NCI-H1092 treated with DMSO at 0.1 percent for 48 hours (cell line): ENCODE results near the gene ZNF93.
"Not testable (repeated sequence)": the region's sequence is repeated elsewhere in the genome, so short reads cannot be mapped to it uniquely, and the experiment has no call there.

Experiments
- DNase-seq: peaks from one replicate; lab custom pipeline; 2025; lab: John Stamatoyannopoulos, UW

The ZNF93 gene

DNA sequence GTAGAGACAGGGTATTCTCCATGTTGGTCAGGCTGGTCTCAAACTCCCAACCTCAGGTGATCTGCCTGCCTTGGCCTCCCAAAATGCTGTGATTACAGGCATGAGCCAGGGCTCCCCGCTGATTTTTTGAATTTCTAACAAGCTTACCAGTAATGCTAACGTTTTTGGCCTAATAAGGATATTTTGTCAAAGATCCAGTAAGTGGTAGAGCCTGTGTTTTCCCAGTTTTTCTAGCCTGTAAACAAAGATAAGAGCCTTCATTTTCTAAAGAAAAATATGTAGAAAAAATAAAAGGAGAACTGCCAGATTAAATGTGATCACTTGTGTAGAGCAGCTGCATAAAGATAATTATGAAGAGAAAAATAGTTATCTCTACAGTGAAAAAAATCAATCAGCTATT lies 37.7 kb downstream of the ZNF93 start:
- DNase-seq, result no peak

DNA sequence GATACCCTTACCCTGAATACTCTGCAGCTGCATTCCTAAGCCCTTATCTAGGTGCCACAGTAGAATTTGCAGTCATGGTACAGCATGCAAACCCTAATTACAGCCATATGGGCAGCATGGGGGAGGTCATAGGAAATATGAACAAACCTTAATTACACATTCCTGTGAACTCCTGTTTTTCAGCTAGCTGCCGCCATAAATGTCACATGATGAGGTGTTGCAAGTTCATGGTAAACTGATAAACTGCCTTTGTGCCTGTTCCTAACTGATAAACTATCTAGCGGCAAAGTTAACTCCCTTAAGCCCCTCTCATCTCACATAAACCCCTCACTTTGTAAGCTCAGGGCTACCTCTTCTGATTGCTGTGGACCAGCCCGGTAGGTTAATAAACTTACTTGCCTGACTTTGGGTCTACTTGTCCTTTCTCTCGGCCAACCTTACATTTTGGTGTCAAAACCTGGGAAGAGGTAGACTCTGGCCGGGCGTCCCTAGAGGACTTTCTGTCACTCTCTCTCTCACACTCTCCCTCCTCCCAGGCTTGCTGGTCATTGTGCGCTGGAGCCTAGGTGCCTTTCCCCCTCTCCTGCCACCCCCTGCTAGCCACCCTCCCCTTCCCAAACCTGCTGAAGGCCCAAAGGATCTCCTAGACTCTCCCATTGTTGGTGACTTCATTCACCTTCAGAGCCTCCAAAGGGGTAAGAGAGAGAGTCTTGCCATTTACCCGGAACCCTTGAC lies 43.3 kb downstream of the ZNF93 start:
- DNase-seq, result no peak

DNA sequence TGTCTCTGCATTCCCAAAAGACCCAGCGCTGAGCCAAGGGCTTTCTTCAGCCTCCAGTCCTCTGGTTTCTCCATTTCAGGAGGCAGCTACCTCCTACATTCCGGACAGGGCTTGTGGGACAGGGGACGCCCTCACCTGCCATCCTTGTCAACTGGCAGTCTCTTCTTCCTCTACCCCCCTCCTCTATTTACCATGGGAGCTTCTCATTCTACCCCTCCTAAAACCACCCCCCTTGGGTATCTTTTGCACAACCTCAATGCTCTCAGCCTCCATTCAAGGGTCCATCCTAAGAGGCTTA lies 43.8 kb downstream of the ZNF93 start:
- no peak for DNase-seq

DNA sequence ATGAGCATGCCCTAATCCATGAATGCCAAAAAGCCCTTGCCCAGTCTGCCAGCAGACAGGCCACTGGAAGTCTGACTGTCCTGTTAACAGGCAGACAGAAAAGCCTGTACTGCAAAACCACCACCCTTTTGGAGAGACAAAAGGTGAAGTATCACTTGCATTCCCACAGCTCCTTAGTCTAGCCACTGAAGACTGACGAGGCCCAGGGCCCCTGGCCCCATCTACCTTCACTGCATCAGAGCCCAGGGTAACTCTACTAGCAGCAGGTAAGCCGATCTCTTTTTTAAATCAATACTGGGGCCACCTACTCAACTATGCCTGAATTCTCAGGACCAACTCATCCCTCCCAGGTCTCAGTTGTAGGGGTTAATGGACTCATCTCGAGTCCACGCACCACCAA lies 45.5 kb downstream of the ZNF93 start:
- DNase-seq, result no peak

DNA sequence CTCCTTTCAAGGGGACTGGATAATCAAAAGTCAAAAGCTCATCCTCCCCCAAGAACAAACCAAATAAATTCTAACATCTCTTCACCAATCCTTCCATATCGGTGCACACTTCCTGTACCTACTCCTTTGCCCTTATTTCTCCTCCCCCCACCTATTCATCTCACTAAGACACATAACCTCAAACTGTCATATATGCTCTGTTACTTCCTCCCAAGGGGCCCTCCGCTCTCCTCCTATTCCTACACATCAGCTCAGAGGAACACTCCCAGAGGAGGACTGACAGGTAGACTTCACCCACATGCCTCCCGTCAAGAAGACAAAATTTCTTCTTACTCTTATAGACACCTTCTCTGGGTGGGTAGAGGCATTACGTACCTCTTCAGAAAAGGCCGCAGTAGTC lies 48.1 kb downstream of the ZNF93 start:
- no peak for DNase-seq

DNA sequence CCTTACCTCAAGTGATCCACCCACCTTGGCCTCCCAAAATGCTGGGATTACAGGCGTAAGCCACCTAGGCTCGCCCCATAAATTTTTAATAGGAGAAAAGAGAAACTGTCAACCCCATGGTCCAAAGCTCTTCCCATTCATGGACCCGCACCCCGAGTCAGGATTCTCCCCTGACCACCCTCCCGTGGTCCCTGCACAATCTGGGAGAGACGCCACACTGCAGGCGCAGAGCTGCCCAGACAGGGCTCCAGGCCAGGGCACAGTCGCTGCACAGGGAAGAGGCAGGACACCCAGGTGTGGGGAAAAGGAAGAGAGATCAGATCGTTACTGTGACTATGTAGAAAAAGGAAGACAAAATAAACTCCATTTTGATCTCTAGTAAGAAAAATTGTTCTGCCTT lies 54.5 kb downstream of the ZNF93 start:
- no peak for DNase-seq

DNA sequence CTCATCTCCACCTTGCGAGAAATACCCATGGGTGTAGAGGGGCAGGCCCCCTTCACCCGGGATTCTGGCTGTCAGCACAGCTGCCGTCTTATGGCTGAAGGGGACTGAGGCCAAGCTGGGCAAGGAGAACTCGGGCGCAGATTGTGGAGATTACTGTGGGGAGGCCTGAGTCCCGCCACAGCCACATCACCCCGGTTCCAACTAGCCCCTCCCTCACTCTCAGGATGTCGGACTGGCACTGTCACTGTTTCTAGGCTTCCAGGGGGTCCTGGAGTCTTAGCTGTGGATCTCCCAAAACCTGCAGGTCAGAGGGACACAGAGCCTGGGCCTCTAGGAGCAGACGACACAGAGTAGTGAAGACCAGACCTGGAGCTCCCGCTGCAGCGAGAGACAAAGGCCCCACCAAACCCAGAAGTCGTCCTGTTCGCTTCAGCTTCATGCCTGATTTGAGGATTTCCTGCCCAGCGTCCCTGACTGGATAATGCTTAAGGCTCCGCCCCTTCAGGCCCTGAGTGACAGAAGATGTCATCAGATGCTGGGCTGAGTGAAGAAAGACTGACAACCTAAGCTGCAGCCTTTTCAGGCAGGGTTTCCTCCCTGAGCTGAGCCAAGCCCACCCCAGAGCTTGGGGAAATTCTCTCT lies 55.8 kb downstream of the ZNF93 start:
- no peak for DNase-seq

DNA sequence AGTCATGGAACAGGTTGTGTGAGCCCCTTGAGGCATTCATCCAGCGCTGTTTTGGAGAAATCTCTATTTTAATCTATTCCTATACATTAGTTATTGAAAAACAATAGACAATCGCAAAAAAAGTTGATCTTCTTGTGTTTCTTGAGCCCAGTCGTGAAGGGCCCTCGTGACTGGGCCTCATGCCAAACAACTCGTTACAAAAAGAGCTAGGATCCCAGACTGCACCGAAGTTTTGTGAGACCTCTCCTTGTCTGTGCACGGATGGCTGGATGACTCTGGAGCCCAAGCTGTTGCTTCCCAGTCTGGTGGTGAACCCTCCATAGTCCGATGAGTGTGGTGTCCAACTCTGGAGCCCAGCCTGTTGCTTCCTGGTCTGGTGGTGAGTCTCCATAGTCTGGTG lies 57.0 kb downstream of the ZNF93 start:
- DNase-seq, result not testable (repeated sequence)

DNA sequence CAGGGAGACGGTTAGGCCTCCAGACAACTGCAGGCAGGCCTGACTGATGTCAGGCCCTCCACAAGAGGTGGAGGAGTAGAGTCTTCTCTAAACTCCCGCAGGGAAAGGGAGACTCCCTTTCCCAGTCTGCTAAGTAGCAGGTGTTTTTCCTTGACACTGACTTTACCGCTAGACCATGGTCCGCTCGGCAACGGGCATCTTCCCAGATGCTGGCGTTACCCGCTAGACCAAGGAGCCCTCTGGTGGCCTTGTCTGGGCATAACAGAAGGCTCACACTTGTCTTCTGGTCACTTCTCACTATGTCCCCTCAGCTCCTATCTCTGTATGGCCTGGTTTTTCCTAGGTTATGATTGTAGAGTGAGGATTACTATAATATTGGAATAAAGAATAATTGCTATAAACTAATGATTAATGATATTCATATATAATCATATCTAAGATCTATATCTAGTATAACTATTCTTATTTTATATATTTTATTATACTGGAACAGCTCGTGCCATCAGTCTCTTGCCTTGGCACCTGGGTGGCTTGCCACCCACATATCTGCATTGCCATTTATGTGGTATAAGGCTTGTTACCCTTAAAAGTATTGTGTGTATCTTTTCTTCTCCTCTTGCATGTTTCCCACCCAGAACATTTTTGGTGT lies 58.5 kb downstream of the ZNF93 start:
- peak; percentile 47 for DNase-seq

DNA sequence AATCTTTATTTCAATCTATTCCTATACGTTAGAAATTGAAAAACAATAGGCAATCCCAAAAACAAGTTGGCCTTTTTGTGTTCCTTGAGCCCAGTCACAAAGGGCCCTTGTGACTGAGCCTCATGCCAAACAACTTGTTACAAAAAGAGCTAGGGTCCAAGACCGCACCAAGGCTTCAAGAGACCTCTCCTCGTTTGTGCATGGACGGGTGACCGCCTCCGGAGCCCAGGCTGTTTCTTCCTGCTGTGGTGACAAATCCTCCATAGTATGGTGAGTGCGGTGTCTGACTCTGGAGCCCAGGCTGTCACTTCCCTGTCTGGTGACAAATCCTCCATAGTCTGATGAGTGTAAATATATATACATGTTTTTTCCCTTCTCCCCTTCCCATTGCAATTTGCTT lies 63.7 kb downstream of the ZNF93 start:
- no peak for DNase-seq

DNA sequence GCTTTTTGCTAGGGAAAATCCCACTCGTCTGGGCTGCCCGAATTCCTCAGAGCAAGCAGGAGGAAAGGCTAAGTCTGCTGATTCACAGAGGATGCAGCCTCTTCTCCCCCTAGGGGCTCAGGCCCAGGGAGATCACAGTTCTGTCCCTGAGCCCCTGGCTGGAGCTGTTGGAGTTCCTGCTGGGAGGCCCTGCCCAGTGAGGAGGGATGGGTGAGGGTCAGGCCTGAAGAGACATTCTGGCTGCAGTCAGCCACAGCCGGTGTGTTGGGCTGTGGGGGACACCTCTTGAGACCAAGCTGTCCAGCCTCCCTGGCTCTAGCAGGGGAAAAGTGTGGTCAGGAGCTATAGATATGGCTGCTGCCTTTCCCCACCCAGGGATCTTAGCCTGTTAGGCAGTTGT lies 65.4 kb downstream of the ZNF93 start:
- DNase-seq, result not testable (repeated sequence)

DNA sequence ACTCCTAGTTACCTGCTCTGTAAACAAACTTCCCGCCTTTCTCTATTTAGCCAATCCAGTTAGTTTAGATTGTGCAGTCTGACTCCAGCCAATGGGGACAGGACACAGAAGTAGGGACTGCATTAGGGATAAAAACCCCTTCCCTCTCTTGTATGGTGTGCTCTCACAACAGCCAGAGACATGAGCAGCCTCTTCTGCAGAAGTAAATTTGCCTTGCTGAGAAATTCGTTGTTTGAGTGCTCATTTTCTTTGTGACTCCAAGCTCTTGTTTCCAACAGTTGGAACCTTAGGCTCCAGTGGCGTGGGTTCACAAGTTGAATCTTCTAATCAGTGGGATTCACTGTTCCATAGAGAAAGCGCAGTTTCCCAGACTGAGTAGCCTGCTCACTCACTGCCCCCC lies 66.1 kb downstream of the ZNF93 start:
- no peak for DNase-seq
